COLO668 (cell line): ENCODE measurements around the gene SAMMSON.

Experiments
- DNase-seq: peaks from one replicate; lab custom pipeline; 2025; ENCODE audit not compliant: unreplicated experiment; lab: John Stamatoyannopoulos, UW

Gene SAMMSON

GRCh38 chr3:69999140-70000027 lies at the start of gene SAMMSON:
Gene SAMMSON (plus strand): TSS chr3:69999733.
- DNase-seq = no peak

GRCh38 chr3:69951616-69952015 lies 47.9 kb upstream of the SAMMSON start:
- no peak for DNase-seq

- no peak for DNase-seq
Measured at GRCh38 chr3:69959581-69959980, 40.0 kb upstream of the SAMMSON start.

GRCh38 chr3:69961706-69962439 lies 37.7 kb upstream of the SAMMSON start:
- no peak for DNase-seq

GRCh38 chr3:69963643-69964042 lies 35.9 kb upstream of the SAMMSON start:
- no peak for DNase-seq

- no peak for DNase-seq
Measured at GRCh38 chr3:69967156-69967555, 32.4 kb upstream of the SAMMSON start.

- no peak for DNase-seq
Measured at GRCh38 chr3:69970827-69971226, 28.7 kb upstream of the SAMMSON start.

- no peak for DNase-seq
Measured at GRCh38 chr3:69972672-69973071, 26.9 kb upstream of the SAMMSON start.

GRCh38 chr3:69976021-69976420 lies 23.5 kb upstream of the SAMMSON start:
- no peak for DNase-seq

GRCh38 chr3:69983546-69984265 lies 15.8 kb upstream of the SAMMSON start:
- no peak for DNase-seq

GRCh38 chr3:69985266-69985665 lies 14.3 kb upstream of the SAMMSON start:
- DNase-seq = no peak

GRCh38 chr3:69986419-69986818 lies 13.1 kb upstream of the SAMMSON start:
- no peak for DNase-seq

GRCh38 chr3:69987833-69988232 lies 11.7 kb upstream of the SAMMSON start:
- no peak for DNase-seq

GRCh38 chr3:69993757-69994156 lies 5.8 kb upstream of the SAMMSON start:
- DNase-seq = no peak

- DNase-seq = no peak
Measured at GRCh38 chr3:69994919-69995318, 4.6 kb upstream of the SAMMSON start.

GRCh38 chr3:69997631-69998307 lies 1.8 kb upstream of the SAMMSON start:
- DNase-seq = no peak

- no peak for DNase-seq
Measured at GRCh38 chr3:69998759-69999139, 784 bp upstream of the SAMMSON start.

GRCh38 chr3:70000028-70000410 lies 486 bp downstream of the SAMMSON start:
- no peak for DNase-seq

- no peak for DNase-seq
Measured at GRCh38 chr3:70000563-70001081, 1.1 kb downstream of the SAMMSON start.

GRCh38 chr3:70003119-70003518 lies 3.6 kb downstream of the SAMMSON start:
- DNase-seq = no peak

- no peak for DNase-seq
Measured at GRCh38 chr3:70006089-70006488, 6.6 kb downstream of the SAMMSON start.
